ENCODE data around the gene OLA1.

OLA1 gene

DNA sequence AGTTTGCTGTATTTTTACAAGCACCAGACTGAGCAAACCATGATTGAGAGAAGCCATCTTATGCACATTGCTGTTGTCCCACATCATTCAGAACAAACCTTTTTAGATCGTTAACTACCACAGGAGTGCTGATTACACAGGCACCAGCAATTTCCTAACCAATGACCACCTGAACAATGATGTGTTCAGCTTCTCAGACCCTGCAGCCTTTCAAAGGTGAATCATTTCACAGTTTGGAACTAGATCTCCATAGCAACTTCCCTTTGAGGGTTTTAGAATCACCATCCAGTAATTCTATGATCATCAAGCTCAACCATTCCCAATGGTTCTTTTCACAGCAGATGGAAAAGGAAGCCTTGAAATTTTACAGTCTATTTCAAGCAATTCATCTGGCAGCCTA, 71.4 kb downstream of the OLA1 start:
- peak; percentile 9 to 73 for DNase-seq

DNA sequence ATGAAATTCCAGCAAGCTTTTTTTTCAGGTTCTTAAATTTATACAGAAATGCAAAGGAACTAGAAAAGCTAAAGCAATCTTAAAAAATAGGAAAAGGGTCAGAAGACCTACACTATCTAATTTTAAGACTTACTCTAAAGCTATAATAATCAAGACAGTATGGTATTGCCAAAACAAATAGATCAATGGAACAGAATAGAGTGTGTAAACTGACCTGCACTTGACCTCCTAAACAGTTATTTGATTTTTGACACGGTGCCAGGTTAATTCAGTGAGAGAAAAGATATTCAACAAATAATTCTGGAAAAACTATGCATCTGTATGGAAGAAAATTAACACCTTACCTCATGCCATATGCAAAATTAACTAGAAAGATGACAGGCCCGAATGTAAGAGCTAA, 73.6 kb downstream of the OLA1 start:
- no peak for DNase-seq

DNA sequence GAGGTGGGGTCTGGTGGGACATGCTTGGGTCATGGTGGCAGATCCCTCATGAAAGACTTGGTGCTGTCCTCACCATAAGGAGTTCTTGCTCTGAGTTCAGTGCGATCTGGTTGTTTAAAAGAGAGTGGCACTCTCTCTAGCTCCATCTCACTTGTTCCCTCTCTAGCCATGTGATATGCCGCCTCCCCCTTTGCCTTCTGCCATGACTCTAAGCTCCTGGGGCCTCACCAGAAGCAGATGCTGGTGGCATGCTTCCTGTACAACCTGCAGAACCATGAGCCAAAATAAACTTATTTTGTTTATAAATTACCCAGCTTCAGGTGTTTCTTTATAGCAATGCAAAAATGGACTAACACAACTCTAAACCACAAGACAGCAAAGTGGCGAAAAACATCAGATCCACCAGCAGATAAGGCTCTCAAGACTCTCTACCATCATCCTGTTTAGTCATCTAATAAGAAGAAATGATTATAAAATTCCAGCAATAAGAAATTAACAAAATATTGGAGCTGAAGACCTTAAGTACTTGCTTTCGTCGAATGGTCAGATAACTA, 75.5 kb downstream of the OLA1 start:
- no peak for DNase-seq

DNA sequence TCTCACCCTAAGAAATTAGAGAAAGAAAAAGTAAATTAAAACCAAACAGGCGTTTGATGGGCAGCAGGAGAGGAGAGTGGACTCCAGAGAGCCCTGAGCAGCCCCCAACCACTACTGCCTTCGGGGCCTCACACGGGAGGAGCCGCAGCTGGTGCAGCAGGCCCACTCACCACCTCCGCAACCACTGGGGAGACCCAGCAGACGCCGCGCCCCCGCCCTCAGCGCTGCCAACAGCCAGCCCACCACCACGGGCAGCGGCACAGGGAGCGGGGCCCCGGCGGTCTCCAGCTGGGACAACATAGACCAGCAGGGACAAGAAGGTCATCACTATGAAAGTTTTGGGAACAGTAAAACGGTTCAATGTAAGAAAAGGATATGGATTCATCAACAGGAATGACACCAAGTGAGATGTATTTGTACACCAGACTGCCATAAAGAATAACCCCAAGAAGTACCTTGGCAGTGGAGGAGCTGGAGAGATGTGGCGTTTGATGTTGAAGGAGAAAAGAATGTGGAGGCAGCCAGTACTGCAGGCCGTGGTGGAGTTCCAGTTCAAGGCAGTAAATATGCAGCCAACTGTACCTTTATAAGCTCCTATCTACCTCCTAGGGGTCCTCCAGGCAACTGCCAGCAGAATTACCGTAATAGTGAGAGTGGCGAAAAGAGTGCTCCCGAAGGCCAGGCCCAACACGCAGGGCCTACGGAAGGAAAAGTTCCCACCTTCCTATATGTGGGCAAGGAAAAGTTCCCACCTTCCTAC, 76.5 kb downstream of the OLA1 start:
- no peak for DNase-seq

DNA sequence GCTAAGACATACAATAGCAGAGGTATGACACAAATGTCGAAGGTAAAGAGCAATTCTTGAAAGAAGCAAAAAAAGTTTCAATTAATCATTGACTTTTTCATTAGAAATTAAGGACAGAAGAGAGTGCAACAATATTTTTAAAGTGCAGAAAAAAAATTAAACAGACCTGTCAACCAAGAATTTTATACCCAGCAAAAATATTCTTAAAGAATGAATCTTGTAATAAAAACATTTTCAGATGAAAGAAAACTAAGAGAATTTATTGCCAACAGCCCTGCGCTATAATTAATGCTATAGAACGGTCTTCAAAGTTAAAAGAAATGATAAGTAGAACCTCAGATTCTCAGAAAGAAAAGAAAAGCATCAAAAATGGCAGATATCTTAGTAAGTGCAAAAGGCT, 79.0 kb downstream of the OLA1 start:
- DNase-seq: no peak

DNA sequence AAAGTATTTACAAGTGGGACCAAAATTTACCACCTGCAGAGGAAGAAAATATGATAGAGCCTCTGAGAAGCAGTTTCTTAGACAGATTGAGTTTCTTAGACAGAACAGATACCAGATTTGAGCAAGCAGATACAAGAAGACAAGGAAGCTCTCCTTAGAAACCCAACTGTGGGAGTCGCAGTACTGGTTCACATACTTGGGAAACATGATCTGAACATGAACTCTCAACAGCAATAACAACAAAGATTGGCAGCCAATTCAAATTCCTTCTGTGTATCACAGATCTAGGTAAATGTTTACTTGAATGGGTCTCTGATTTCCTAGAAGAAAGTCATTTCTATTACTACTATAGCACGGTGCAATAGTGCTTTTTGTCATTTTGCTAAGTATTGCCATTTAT, 82.1 kb downstream of the OLA1 start:
- no peak for DNase-seq

DNA sequence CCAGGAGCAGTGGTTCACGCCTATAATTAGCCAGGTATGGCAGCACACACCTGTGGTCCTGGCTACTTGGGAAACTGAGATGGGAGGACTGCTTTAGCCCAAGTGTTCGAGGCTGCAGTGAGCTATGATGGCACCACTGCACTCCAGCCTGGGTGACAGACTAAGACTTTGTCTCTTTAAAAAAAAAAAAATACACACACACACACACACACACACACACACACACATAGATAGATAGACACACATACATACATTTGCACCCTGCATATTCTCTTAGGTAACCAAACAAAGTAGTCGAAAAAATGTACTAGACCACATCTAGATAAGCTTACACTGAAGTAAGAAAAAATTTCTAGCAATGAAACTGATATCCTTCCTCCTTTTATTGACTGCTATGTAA, 86.8 kb downstream of the OLA1 start:
- DNase-seq: no peak

DNA sequence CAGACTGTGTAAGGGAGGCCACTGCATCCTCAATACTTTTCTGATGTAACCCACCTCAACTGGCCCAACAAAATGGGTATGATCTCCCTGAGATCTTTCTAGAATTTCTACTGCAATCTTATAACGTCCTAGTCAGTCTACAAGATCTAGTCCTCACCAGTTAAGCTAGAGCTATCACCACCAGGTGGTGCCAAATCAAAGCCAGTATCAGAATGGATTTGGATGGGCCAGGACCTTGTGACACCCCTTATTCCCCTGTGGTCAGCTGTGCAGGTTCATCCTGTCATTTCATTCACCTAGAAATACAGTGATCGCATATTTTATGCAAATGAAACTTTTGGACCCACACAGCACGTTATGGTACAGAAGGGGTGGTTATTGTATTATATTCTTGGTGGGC, 90.3 kb downstream of the OLA1 start:
- DNase-seq: peak in 1 of 2 experiments; percentile 43

DNA sequence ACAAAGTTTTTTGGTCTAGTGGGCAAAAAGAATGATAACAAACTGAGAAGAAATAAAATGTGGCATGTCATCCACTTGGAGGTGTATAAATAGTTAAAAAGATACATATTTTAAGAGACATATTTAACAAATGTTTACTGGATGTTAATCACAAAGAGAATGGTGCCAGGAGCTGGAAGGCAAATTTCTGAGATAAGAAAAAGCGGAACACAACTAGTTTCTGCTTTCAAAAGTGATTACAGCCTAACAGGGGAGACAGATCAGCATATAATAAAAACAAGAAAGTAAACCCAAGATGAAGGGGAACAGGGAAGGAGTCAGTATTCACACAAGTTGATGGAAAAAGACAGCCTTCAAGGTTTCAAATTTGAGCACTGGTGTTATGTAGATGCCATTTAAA, 91.3 kb downstream of the OLA1 start:
- DNase-seq: no peak

DNA sequence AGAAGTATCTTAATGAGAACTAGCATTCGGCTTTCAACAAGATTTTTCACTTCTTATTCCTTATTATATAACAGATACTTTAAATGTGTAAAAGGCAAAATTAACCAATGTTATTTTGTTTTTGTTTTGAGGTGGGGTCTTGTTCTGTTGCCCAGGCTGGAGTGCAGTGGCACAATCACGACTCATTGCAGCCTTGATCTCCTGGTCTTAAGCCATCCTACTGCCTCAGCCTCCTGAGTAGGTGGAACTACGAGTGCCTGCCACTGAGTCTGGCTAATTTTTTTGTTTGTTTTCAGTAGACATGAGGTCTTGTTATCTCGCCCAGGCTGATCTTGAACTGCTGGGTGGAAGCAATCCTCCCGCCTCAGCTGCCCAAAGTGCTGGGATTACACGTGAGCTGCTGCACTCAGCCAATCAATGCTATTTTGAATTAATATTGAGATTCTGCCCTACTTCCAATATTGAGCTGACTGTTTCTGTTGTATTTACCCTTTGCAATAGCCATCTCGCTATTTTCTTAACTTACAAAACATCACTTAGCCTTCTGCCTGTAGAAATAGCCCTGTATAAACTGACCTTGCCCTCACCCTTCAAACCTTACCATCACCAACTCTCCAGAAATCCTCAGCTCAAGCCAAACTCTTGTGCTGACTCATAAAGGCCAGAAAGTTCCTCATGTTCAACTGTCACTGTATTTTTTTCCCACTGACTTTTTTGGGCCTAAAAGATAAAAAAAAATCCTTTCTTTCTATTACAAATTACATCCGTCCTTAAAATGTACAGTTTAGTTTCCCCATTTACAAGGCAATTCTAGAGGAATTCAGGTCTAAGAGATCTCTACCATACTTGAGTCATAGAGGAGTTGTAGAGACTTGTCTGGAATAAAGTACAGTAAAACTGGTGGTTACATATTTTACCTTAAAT, 94.3 kb downstream of the OLA1 start:
- DNase-seq: no peak

DNA sequence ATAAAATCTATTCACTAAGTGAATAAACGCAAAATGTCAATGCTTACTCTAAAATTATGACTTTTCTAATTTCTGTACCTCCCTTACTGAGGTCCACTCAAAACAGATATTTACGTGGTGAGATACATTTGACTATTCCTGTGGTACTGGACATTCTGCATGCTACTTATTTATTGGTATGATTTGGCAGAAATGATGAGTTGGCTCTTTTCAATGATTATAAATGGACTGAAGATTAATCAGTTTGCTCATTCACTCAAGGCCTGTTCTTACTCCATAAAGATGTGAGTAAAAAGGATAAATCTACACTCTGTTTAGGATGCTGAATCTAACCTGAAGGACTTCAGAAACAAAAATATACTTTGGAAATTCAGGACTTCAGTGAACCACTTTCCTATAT, 98.8 kb downstream of the OLA1 start:
- DNase-seq: no peak

DNA sequence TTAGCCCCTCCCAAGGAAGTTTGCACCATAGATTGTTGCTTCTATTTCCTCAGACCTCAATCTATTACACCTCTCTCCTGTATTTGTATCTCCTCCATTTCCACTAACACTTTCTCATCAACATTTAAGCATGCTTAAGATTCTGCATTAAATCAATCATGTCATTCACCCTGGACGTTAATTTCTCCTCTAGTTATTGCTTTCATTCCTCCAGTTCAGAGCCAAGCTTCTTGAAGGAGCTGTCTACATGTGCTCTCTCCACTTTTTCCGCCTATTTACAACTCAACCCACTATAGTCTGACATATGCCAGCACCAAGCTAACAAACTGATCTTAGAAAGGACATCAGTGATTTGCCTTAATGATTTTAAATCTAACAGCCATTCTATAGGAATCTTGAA, 99.5 kb downstream of the OLA1 start:
- no peak for DNase-seq

DNA sequence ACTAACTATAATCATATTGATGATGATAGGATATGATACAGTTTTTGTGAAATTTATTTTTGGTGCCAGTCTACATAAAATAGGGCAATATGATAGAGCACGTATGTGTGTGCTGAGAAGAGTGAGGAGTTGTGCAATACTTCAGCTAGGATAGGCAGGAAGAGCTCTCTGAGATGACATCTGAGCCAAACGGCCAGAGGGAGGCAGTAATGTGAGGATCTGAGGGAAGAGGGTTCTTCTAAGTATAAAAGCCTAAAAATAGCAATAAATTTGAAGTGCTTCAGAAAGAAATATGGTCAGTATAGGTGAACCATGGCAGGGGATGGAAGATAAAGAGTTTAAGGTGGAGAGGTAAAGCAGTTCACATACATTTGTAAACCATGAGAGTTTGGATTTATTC, 102.5 kb downstream of the OLA1 start:
- DNase-seq: no peak

DNA sequence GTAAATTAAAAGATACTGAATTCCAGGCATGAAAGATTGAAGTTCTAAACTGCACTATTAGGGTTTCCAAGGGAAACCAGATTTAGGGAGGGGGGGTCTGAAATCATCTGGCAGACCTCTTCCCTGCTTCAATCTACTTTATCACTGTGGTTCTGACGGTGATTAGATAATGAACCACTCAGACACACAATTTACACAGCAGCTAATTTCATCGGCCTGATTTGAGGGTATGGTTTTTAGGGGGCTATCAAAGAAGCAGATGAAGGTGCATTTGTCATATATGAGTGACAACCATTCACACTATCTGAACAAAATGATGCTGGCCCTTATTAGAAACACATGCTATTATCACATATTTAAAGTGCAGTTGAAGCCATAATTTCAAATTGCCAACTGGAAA, 106.0 kb downstream of the OLA1 start:
- DNase-seq: no peak

DNA sequence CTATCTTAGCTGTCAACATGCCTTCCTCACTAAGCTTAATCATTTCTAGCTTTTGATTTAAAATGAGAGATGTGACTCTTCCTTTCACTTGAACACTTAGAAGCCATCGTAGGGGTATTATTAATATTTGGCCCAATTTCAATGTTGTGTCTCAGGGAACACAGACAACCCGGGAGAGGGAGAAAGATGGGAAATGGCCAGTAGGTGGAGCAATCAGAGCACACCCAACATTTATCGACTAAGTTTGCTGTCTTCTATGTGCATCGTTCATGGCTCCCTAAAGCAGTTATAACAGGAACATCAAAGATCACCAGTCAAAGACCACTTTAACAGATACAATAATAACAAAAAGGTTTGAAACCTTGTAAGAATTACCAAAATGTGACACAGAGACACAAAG, 110.2 kb downstream of the OLA1 start:
- DNase-seq: peak in 1 of 2 experiments; percentile 13

DNA sequence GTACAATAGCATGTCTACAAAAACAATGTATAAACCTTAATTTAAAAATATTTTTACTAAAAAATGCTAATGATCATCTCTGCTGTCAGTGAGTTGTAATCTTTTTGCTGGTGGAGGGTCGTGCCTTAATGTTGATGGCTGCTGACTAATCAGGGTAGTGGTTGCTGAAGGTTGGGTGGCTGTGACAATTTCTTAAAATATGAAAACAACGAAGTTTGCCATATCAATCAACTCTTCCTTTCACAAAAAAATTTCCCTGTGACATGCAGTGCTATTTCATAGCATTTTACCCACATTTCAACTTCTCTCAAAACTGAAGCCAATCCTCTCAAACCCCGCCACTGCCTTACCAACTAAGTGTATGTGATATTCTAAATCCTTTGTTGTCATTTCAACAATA, 112.4 kb downstream of the OLA1 start:
- no peak for DNase-seq

DNA sequence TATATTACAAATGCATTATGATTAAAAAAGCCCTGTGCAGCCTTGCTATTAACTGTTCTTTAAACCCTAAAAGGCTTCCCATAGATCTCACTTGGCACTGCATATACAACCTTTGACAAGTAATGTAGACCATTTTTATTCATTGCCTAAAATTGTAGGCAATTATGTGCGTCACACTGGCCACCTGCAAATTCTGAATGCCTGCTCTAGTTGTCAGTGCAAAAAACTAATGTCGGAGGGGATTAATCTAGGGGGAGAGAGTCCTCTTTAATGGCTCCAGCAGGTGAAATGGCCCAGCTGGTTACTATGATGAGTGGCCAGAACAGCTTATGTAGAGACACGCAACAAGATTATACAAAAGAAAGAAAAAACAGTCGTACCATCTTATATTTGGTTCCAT, 123.2 kb downstream of the OLA1 start:
- DNase-seq: no peak

DNA sequence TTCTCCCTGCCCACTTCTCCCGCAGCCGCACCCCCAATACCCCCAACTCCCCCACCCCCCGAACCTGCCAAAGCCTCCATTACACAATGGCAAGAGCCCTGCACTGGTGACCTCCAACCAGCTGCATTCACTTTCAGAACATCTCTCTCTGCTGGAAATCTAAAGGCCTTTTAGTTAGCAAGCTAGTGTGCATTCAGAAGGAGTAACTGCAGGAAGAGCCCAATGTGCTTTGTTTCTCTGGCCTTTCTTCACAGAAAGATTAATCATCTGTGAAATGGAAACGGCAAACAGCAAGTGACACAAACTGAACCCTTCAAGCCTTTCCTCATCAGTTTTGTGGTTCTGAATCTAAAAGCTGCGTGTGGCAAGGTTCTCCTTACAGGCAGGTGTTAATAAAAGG, 124.2 kb downstream of the OLA1 start:
- DNase-seq: no peak

DNA sequence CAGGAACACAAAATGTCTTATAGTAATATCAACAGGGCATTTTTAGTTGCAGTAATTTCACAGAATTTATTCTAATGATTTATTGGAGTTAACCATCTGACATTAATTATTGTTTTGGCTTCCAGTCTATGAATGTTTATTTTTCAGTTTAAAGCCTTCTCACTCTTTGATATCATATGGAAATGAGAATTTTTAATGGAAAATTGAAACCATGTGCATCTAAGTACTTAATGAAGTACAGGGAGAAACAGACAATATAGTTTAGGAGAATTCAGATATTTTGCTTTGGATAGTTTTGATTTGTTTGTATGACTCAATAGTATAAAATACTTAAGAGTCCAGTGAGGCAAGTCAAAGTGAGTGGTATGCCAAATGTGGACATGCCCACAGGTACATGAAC, 126.1 kb downstream of the OLA1 start:
- no peak for DNase-seq

DNA sequence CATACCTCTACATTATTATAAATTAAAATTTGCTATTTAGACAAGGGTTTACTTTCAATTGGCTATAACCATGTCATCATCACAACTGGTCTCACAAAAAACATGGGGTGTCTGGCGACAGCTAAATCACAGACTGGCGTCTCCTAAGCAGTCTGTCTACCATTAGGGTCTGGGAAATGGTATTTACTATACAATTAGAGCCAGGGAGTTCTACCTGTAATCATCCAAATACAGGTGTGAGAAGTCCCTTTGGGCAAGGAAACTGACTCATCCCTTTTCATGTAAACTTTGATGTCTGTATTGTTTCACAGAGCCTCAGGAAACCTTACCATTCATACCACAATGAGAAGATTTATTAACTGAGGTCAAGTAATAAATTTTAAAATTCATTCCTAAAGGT, 126.7 kb downstream of the OLA1 start:
- DNase-seq: no peak

DNA sequence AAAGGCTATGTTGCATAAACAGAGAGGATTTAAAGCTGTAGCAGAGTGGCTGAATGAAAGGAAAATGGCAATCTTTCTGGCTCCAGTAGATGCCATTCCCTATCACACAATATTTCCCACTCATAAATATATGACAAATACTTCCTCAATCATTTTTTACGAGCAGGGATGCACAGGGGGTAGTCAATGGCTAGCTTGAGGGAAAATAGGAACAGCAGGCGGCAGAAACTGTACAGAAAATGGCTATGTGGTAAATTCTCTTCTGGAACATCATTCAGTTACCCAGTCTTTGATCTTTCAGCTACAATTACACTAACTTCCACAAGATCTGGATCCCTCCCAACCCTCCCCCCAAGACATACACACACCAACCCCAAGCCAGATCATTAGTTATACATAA, 127.2 kb downstream of the OLA1 start:
- no peak for DNase-seq

DNA sequence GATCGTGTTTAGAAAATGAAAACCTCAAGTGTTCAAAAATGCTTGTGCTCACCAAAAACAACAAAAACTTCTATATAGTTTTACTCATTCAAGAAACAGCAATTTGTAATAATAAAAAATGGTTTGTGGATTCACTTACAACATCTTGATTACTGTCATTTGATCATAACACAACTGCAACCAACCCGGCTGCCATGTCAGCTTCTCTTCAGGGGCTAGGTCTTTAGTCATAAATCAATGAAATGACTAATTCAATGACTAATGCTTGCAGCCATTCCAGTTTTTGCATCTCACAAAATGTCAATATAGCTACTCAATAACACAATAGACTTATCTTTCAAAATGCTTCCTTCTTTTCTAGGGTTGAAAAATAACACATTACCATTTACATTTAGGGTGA, 128.0 kb downstream of the OLA1 start:
- peak in 1 of 2 experiments; percentile 37 for DNase-seq

DNA sequence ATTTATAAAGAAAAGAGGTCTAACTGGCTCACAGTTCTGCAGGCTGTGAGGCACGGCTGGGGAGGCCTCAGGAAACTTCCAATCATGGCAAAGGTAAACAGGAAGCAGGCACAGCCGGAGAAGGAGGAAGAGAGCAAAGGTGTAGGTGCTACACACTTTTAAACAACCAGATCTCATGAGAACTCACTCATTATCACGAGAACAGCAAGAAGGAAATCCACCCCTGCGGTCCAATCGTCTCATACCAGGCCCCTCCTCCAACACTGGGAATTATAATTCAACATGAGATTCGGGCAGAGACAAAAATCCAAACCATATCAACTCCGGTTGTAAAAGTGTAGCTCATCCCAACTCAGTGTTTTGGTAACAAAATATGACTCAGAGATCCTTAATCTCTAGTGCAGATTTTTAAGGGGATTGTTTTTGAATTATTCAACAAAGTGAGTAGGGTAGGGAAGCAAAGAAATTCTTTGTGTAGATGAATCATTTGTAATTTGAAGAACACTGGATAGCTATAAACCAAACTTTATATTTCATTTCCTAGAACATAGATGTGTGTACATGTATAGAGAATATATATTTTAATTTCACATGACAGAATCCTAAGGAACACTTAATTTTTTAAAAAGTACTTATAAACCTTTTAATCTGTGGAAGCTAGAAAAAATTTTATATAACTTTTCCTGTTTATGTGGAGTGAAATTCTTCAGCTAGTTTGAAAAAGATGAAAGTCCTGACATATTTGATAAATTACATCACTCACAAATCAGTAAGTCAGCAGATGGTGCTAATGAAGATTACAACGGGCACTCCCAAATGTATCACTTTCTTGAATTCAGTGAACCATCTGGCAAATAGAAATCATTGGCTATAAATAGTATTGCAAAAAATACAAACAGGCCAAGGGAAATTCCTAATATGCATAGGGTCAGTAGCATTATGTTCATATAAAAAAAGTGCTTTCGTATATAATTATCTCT, 130.1 kb downstream of the OLA1 start:
- peak; percentile 54 to 80 for DNase-seq
